NCI-H2029 treated with DMSO at 0.1 percent for 48 hours (cell line): Measurements from ENCODE around the gene HBA2.
"Not testable (repeated sequence)": the region's sequence is repeated elsewhere in the genome, so short reads cannot be mapped to it uniquely, and the experiment has no call there.

ENCODE experiments used
- DNase-seq: peaks from one replicate; lab custom pipeline; 2025; lab: John Stamatoyannopoulos, UW

The HBA2 gene

DNA sequence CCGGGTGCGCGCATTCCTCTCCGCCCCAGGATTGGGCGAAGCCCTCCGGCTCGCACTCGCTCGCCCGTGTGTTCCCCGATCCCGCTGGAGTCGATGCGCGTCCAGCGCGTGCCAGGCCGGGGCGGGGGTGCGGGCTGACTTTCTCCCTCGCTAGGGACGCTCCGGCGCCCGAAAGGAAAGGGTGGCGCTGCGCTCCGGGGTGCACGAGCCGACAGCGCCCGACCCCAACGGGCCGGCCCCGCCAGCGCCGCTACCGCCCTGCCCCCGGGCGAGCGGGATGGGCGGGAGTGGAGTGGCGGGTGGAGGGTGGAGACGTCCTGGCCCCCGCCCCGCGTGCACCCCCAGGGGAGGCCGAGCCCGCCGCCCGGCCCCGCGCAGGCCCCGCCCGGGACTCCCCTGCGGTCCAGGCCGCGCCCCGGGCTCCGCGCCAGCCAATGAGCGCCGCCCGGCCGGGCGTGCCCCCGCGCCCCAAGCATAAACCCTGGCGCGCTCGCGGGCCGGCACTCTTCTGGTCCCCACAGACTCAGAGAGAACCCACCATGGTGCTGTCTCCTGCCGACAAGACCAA, at the start of gene HBA2:
Gene HBA2, plus strand, starts transcription at position 503 of the 568 bp plus-strand sequence. Its CDS starts 37 bp downstream, at position 540.
- DNase-seq = not testable (repeated sequence)

DNA sequence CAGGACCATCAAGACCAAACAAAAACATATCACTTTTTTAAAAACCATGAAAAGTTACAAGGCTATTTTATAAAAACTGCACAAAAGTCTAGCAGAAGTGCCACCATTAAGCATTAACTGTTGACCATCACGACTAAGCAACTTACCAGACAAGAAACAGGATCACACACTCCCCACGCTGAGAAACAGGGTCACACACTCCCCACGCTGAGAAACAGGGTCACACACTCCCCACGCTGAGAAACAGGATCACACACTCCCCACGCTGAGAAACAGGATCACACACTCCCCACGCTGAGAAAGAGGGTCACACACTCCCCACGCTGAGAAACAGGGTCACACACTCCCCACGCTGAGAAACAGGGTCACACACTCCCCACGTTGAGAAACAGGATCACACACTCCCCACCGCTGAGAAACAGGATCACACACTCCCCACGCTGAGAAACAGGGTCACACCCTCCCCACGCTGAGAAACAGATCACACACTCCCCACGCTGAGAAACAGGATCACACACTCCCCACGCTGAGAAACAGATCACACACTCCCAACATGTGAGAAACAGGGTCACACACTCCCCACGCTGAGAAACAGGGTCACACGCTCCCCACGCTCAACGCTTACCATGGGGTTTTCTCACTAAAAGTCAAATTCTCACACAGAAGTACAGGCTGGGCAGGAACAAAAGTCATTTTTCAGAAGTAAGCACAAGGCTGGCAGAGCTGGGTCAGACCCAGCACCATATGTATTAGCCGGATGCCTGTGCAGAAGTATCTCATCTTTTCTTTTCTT, 48.9 kb upstream of the HBA2 start:
- not testable (repeated sequence) for DNase-seq

DNA sequence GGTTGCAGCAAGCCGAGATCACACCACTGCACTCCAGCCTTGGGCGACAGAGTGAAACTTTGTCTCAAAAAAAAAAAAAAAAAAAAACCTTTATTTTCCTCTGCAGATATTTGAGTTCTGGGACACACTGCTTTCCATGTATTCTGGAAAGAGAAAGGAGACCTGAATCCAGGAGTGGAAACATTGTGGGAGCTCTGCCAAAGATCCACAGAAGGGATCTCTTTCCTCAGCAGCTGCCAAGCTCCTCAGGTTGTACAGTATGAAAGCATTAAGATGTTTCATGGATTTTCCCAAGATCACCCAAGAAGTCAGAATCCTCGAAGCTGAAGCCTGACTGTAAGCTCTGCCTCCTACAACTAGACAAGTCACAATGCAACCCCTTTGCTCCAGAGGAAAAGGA, 47.7 kb upstream of the HBA2 start:
- DNase-seq = no peak

DNA sequence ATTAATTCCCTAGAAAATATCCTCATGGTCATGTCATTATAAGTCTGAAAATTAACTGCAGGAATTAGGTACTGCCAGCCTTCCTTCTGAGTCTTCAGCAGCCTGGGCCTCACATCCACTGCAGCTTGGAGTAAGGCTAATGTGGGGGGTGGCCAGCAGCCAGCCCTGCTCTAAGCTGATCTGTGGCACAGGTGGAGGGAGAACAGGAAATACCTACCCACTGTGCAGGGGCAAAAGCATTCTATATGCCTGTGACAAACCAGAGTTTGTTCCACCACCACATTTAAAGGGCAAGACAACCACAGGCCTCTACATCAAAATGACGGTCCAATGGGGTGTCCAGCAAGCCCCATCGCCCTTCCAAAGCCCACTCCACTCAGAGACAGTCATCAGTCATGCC, 43.6 kb upstream of the HBA2 start:
- DNase-seq = no peak

DNA sequence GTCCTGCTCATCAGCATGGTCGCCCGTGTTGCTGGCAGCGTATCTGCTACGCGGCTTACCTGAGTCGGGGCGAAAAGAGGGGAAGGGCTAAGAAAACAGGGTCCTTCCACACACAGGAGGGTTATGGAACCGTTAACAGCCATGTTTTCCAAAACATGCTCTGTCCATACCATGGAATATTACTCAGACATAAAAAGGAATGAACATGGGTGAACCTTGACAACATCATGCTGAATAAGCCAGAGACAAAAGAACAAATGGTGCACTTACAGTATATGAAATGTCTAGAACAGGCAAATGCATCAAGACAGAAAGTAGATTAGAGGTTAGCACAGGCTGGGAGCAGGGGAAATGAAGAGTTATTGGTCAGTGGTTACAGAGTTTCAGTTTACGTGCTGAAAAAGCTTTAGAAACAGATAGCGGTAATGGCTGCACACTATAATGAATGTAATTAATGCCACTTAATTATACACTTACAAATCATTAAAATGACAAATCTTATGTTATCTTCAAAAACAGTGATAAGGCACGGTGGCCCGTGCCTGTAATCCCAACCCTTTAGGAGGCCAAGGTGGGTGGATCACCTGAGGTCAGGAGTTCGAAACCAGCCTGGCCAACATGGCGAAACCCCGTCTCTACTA, 42.0 kb upstream of the HBA2 start:
- DNase-seq = no peak

DNA sequence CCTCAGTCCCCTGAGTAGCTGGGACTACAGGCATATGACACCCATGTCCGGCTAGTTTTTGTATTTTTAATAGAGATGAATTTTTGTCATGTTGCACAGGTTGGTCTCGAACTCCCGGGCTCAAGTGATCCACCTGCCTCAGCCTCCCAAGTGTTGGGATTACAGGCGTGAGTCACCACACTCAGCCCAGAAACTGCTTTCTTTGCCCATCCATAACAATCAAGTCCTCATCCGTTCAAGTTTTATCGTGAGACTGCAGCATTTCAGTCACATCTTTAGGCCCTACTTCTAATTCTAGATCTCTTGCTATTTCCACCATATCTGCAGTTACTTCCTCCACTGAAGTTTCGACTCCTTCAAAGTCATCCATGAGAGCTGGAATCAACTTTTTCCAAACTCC, 40.6 kb upstream of the HBA2 start:
- no peak for DNase-seq

DNA sequence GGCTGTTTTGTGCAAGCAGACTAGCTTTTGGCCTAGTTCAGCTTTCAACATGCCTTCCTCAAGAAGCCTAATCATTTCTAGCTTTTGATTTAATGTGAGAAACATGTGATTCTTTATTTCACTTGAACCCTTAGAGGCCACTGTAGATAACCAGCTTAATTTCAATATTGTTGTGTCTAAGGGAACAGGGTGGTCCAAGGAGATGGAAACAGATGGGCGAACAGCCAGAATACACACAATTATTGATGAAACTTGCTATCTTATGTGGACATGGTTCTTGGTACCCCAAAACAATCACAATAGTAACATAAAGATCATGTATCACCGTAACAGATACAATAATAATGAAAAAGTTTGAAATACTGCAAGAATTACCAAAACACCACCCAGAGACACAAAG, 39.0 kb upstream of the HBA2 start:
- no peak for DNase-seq

DNA sequence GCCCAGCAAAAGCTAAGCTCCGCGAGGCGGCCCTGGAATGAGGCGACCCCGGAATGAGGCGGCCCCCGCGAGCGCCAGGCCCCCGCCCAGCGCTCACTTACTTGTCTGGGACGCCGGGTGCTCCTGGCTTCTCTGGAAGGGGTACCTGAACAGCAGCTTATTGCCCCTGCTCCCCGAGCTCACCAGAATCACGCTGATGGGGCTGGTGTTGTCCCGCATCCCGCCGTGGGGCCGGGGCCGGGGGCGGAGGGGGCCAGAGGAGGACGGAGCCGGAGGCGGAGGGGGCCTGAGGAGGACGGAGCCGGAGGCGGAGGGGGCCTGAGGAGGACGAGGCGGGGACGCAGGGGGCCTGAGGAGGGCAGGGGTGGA, 34.6 kb upstream of the HBA2 start:
- no peak for DNase-seq

DNA sequence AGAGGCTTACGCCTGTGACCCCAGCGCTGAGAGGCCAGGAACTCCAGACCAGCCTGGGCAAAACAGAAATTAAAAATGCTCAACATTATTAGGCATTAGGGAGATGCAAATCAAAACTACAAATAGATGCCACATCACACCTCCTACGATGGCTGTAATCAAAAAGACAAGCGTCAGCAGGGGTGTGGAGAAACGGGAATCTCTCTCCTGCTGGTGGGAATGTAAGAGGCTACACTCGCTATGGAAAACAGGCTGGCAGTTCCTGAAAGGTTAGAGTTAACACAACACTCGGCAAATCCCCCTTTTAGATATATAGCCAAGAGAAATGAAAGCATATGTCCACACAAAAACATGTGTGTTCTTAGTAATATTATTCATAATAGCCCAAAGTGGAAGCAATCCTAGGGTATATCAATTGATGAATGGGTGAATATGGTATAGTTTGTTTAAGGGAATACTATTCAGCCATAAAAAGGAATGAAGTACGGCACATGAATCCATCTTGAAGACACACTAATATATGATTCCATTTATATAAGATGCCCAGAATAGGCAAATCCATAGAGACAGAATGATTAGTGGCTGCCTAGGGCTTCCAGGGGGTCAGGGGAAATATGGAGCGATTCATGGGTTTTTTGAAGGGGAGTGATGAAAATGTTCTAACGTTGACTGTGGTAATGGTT, 32.4 kb upstream of the HBA2 start:
- DNase-seq = no peak

DNA sequence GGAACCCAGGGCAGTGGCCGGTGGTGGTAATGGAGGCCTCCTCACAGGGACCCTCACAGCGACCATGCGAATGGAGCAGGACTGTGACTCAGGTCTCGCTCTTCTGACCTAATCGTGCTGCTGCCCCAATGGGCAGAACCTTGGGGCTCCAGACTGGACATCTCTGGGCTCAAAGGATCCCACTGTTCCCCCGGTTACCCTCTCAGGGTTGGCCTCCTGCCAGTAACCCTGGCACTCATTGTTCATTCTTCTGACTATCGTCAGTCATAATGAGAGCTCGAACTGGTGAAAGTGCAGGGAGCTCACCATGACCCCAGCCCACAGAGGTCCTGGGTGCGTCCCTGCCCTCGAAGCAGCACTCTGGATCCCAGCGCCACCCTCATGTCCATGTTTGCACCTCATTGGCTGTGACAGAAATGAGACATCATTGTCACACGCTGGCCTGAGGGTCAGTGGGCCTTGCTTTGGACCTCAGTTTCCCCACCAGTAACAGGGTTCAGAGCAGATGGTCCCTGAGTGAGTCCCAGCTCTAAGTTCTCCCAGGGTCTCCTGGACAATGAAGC, 30.2 kb upstream of the HBA2 start:
- no peak for DNase-seq

DNA sequence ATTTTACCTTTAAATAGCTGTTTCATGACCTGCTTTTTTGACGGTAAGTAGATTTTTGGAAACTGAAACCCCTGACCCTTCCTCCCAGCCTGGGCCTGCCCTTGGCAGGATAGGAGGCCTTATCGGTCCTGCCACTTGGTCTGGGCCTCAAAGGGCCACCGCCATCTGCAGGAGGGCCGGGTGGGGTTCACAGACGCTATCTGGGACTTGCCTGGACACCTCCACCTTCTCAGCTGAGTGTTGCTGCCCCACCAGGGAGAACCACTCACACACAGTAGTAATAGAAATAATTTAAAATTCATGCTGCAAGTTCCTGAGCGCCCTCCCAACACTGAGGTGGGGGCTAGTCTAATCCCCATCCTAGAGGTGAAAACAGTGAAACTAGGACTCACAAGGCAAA, 29.6 kb upstream of the HBA2 start:
- DNase-seq = no peak

DNA sequence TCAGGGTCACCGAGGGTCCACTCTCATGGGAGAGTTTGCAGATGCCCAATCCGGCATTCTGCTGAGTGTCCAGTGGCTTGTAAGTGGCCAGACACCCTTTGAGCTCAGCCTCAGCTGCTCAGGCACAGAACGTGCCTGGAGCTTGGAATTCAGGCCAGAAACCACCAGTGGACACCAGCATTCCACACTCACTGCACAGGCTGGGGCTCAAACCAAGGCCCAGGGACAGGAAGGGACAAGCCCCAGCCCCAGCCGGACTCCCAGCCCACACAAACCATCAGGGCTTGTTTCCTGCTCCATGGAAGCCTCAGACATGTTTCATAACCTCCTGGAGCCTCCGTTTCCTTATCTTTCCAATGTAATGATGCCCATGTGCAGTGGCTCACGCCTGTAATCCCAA, 29.2 kb upstream of the HBA2 start:
- DNase-seq = no peak

DNA sequence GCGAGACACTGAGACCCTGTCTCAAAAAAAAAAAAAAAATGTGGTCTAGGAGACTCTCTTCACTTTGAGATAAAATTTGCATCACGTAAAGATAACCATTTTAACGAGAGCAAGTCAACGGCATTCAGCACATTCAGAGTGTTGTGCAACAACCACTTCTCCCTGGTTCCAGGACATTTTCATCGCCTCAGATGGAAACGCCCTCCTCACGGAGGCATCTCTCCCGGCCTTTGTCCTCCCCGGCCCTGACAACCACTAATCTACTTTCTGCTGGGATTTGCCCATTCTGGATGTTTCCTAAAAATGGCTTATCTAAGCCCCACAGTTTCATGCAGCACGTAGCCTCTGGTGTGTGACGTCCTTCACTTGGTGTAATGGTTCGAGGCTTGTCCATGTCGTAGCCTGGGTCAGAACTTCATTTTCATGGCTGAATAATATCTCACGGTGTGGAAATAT, 27.9 kb upstream of the HBA2 start:
- no peak for DNase-seq

DNA sequence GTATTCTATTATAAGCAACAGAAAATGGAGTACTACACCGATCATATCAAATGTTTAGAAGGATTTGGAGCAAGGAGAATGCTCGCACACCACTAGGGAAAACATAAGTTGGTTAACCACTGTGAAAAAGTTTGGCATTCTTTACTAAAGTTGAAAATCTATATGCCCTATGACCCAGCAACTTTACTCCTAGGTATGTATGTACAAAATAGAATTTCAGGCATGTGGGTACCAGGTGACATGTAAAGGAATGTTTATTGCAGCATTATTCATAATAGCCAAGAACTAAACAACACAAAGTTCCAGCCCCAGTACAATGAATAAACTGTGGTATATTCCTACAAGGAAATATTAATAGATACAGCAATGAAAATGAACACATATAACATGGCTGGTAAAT, 26.0 kb upstream of the HBA2 start:
- DNase-seq = no peak

DNA sequence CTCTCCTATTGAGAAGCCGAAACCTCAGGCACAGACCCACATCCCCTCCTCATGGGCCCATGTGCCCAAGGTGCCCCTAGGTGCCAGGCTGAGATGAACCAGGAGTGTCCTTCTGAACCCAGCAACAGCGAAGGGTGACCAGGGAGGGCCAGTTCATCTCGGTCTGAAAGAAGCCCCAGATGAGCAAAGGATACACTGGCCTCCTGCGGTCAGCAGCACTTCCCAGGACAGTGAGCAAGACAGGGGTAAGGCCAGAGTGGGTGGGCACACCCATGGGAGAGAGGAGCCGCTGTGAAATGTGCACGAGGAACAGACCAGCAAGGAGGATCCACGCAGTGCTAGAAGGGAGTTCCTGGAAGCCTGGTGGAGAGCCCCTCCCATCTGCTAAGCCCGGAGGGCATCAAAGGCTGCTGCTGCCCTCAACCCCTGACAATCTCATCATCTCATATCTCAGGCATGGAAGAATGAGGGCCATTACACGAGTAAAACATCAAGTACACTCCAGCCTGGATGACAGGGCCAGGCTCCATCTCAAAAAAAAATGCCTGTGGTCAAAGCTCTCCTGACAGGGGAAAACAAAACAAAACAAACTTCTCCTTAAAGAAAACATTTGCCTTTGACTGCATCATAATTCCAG, 23.5 kb upstream of the HBA2 start:
- DNase-seq = no peak

DNA sequence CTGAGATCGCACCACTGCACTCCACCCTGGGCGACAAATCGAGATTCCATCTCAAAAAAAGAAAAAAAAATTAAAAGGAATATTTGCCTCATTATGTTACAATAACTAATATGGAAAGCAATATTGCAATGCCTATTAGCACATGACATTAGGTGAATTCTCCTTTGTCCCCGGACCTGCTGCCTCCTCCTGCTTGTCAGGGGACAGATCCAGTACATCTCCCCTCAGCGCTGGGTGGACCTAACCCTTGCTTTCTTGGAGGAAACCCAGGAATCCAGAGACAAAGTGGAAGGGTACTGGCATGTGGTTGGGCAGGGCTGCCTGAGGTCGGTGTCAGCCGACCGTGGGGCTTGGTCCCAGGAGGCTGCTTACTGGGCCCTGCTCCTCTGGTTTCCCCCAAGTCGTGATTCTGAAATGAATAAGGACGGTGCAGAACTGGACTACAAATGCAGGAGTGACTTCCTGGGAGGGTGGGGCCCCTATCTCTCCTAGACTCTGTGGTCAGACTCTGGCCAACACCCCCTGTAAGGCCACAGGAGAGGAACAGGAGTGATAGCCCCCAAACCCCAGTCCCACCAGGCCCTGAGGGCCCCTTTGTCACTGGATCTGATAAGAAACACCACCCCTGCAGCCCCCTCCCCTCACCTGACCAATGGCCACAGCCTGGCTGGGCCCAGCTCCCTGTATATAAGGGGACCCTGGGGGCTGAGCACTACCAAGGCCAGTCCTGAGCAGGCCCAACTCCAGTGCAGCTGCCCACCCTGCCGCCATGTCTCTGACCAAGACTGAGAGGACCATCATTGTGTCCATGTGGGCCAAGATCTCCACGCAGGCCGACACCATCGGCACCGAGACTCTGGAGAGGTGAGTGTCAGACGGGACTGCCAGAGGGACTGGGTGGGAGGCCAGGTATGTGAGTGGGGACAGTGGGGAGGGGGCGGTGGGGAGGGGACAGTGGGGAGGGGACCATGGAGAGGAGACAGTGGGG, 20.2 kb upstream of the HBA2 start, which contains the start of gene HBZ:
Gene HBZ, plus strand, starts transcription at position 504 of the 988 bp plus-strand sequence. Its CDS starts 266 bp downstream, at position 770.
- DNase-seq = no peak

DNA sequence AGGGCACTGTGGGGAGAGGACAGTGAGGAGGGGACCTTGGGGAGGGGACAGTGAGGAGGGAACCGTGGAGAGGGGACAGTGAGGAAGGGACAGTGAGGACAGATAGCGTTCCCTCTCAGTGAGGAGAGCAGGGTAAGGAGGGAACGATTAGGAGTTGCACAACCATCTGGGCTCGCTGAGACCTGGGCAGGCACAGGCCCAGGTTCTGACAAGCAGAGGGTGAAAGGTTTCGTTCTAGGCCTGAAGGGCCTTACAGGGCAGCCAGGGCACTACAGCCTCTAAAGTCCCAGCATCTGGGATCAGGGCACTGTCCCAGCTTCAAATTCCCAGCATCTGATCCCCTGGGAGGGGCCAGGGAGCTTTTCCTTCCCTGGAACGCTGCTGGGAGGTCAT, 19.6 kb upstream of the HBA2 start:
- DNase-seq = not testable (repeated sequence)

DNA sequence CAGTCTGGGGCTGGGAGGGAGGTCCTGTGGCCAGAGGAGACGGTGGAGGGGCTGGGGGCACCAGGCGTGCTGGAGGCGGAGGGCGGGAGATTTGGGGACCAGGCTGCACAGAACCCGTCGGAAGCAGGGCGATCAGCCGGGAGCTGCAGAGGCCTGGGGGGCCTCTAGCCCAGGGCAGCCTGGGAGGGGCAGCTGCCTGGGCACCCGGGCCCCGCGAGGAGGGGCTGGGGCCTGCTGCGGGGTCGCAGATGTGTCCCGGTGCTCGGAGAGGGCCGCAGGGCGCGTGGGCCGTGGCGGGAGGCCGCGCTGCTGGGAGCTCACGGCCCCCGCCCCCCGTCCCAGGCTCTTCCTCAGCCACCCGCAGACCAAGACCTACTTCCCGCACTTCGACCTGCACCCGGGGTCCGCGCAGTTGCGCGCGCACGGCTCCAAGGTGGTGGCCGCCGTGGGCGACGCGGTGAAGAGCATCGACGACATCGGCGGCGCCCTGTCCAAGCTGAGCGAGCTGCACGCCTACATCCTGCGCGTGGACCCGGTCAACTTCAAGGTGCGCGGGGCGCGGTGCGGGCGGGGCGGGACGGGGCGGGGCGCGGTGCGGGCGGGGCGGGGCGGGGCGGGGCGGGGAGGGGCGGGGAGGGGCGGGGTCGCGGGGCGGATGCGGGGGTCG, 19.0 kb upstream of the HBA2 start:
- not testable (repeated sequence) for DNase-seq

DNA sequence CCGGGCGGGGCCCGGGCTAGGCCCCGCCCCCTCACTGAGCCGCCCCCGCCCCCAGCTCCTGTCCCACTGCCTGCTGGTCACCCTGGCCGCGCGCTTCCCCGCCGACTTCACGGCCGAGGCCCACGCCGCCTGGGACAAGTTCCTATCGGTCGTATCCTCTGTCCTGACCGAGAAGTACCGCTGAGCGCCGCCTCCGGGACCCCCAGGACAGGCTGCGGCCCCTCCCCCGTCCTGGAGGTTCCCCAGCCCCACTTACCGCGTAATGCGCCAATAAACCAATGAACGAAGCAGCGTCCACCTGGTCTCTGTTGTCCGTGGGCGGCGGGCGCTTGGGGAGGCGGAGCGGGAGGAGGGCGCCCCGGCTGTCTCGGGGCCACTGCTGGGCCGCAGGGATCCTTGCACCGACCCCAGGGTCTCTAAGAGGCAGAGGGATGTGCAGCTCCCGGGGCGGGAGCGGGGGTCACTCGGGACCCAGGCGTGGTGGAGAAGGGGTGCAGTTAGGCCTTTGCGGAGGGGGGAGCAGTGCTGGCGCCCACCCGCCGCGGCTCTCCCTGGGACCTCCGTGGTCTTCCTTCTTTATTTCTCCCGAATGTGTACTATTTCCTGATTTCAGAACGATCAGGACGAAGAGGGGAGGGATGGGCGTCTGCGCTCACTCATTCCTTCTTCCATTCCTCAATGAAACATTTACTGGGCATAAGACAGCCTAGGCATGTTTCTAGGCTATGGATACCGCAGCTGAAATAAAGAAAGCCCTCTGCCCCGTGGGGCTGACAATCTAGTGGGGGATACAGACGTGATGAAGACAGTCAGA, 18.3 kb upstream of the HBA2 start:
- no peak for DNase-seq
